Sigmoid colon (tissue), 7 donors: Measurements from ENCODE around the gene SUB1. TPM values are rescaled to one million over a fixed set of nuclear protein-coding genes. Genes with fewer than 3 reads are reported as not detected.
"Not testable (repeated sequence)": the region's sequence is repeated elsewhere in the genome, so short reads cannot be mapped to it uniquely, and the experiment has no call there.

Experiments used
- DNase-seq: peaks from one replicate; pipeline ENCODE4 v3.0.0-alpha.2; 2019
- H3K27ac ChIP-seq, 4 donors: fragments of 200-600 bp; sonication (generic); one replicate each; pipeline ENCODE4 v1.5.1; 2016 to 2019; ENCODE audit warnings: mild to moderate bottlenecking in 1 of 4
- H3K27me3 ChIP-seq, 3 donors: fragments of 200-600 bp; sonication (generic); one replicate each; pipeline ENCODE4 v1.5.1; 2019; ENCODE audit warnings: mild to moderate bottlenecking in 1 of 3
- H3K36me3 ChIP-seq, 4 donors: fragments of 200-600 bp; sonication (generic); one replicate each; pipeline ENCODE4 v1.5.1; 2016 to 2019
- H3K4me1 ChIP-seq, 4 donors: fragments of 200-600 bp; sonication (generic); one replicate each; pipeline ENCODE4 v1.5.1; 2017 to 2019
- H3K4me3 ChIP-seq, 4 donors: fragments of 200-600 bp; sonication (generic); one replicate each; pipeline ENCODE4 v1.5.1; 2017 to 2019; ENCODE audit warnings: mild to moderate bottlenecking in 2 of 4, moderate library complexity in 1 of 4
- H3K9me3 ChIP-seq, 4 donors: fragments of 200-600 bp in 3 of 4; sonication (generic) in 3 of 4; one replicate each; pipeline versions ENCODE4 v1.5.1 to v1.6.1; 2013 to 2019
- EP300 ChIP-seq, 4 donors: sonication (generic); formaldehyde crosslinking; IDR thresholded peaks; one replicate each; pipeline ENCODE4 v1.6.1; 2017; ENCODE audit warnings: antibody characterized with exemption in 4 of 4
- POLR2A ChIP-seq, 2 donors: fragments of 450-650 bp; IDR thresholded peaks; one replicate each; pipeline ENCODE4 v1.6.1; 2016; ENCODE audit warnings: antibody characterized with exemption in 2 of 2, mild to moderate bottlenecking in 2 of 2, moderate library complexity in 2 of 2
- POLR2AphosphoS5 ChIP-seq, 4 donors: sonication (generic); formaldehyde crosslinking; IDR thresholded peaks; one replicate each; pipeline ENCODE4 v1.6.1; 2017; ENCODE audit warnings: antibody characterized with exemption in 4 of 4
- WGBS, 2 donors: extraction: QIAGEN DNeasy Blood & Tissue Kit; methylation state at CpG; one replicate each; pipeline ENCODE4 v1.1.7; 2013; 5-methylcytosine and 5-hydroxymethylcytosine counted together
- intact Hi-C: fragments of 100-400 bp; cut with DNase I; formaldehyde crosslinking; loops from one replicate; pipeline ENCODE4 v1.15.1; 2023
- polyA plus RNA-seq, 3 donors: library from polyadenylated mRNA; stranded (reverse); fragments of 200-250 nt; gene quantifications; one replicate each; pipeline ENCODE4 v1.2.3, GENCODE V29; 2013
- total RNA-seq, 4 donors: library from RNA; depleted of rRNA; stranded (reverse); fragments of >200 nt; gene quantifications; one replicate each; pipeline ENCODE4 v1.1.0, GENCODE V29; 2016
- TF ChIP-seq, protein P1 (sequence below), 4 experiments: fragments of 450-650 bp in 3 of 4; fragments of 200-600 bp in 1 of 4; IDR thresholded peaks; one replicate each; pipeline ENCODE4 v1.5.1; 2016 to 2019; ENCODE audit warnings: antibody characterized with exemption in 4 of 4, mild to moderate bottlenecking in 3 of 4, moderate library complexity in 2 of 4
- donor health status: healthy with polysubstance abuse.
- donor health status: Bipolar disorder and iron deficiency.
- donor health status: healthy.

SUB1 gene
- total and polyA plus RNA-seq, 7 donors: 84.0 to 277 (median 165) TPM

DNA sequence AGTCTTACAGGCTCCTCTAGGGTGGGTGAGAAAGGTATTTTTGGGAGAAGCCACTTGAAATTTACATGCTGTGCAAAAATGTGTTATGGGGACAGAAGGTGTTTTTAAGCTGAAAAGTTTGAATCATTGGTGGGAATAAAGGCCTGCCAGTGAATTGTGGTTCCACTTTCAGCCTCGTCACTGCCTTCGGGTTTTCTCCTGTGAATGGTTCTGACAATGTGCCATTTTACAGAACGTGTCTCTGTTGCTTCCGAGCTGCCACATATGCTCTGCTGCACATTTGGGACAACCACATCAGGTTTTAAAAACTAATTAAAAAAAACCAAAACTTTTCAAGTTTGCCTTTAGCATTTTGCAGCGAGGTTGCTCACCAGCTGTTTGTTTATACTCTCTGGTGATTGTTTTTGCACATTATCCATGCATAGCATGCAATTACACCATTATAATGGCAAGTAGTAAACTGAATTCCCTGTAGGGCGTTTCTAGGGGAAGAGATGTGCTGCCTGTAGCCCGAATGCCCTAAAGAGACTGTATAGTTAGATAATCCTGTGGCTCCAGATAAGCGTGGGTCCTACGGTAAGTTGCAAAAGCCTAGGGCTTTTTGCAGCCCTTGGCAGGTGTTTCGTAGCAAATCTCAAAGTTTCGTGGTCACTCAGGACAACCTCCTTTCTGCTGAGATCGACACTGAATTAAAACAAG, 40.1 kb upstream of the SUB1 start:
- intact Hi-C loops: no loop called here
- H3K27ac ChIP-seq: no peak overlapping the region
- no peaks in the 10 kb centered on the region for H3K27me3 ChIP-seq
- TF ChIP-seq, protein P1, sequence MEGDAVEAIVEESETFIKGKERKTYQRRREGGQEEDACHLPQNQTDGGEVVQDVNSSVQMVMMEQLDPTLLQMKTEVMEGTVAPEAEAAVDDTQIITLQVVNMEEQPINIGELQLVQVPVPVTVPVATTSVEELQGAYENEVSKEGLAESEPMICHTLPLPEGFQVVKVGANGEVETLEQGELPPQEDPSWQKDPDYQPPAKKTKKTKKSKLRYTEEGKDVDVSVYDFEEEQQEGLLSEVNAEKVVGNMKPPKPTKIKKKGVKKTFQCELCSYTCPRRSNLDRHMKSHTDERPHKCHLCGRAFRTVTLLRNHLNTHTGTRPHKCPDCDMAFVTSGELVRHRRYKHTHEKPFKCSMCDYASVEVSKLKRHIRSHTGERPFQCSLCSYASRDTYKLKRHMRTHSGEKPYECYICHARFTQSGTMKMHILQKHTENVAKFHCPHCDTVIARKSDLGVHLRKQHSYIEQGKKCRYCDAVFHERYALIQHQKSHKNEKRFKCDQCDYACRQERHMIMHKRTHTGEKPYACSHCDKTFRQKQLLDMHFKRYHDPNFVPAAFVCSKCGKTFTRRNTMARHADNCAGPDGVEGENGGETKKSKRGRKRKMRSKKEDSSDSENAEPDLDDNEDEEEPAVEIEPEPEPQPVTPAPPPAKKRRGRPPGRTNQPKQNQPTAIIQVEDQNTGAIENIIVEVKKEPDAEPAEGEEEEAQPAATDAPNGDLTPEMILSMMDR (IDR thresholded peaks at IDR 0.05): no peak
- no peak for TF ChIP-seq EP300 (IDR thresholded peaks at IDR 0.05)
- TF ChIP-seq POLR2A (IDR thresholded peaks at IDR 0.05): no peak
- TF ChIP-seq POLR2AphosphoS5 (IDR thresholded peaks at IDR 0.05): no peak
- no peak for DNase-seq
- H3K4me3 ChIP-seq: no peak overlapping the region
- no peaks in the 10 kb centered on the region for H3K36me3 ChIP-seq
- no peaks in the 10 kb centered on the region for H3K4me1 ChIP-seq
- no peaks in the 10 kb centered on the region for H3K9me3 ChIP-seq
- WGBS, 2 donors: 60 to 70% methylated on average over 12 of the region's 12 CpGs

DNA sequence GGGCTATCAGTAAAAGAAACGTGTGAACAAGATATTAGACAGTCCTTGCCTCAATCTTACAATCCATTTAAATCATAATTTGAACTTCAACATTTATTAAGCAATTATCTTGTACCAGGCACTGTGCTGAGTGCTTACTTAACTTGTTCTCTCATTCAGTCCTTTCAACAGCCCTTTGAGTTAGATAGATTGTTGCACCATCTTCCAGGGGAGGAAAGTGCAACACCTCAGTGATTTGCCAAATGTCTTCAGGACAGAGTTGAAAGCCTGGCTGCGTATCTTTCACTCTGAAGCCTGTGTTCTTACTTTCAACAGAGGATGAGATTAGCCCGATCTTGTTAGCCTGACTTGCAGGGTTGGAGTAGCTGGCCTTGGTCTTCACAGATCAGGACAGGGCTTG, 34.2 kb upstream of the SUB1 start:
- 91 to 95% methylated on average over 3 of the region's 3 CpGs for WGBS, 2 donors
- H3K4me3 ChIP-seq: no peak overlapping the region
- no peaks in the 10 kb centered on the region for H3K9me3 ChIP-seq
- H3K27me3 ChIP-seq: no peaks in the 10 kb centered on the region
- TF ChIP-seq POLR2A (IDR thresholded peaks at IDR 0.05) (no peak), EP300 (IDR thresholded peaks at IDR 0.05) (no peak), POLR2AphosphoS5 (IDR thresholded peaks at IDR 0.05) (no peak)
- TF ChIP-seq, protein P1 (IDR thresholded peaks at IDR 0.05): no peak
- H3K36me3 ChIP-seq: no peaks in the 10 kb centered on the region
- no peak overlapping the region for H3K27ac ChIP-seq
- no peak for DNase-seq
- intact Hi-C loops: no loop called here
- H3K4me1 ChIP-seq: no peaks in the 10 kb centered on the region

DNA sequence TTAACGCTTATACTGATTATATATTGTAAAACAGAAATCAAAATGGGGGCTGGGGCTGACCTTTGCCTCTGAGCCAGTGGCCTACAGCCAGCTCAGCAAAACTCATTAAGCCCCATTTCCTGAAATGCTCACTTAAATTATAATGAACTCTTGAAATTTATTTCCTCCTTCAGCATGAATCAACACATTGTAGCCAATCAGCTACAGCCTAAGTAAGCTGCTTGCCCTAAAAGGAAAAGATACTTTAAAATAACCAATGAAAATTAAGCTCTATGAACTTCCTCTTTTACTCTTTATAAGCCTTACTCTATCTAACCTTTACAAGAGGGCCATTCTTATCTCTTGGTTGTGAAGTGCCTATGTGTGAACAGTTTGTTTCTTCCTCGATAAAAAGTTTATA, 33.5 kb upstream of the SUB1 start:
- no peak for DNase-seq
- Histone ChIP-seq H3K36me3 (no peaks in the 10 kb centered on the region), H3K9me3 (no peaks in the 10 kb centered on the region), H3K4me1 (no peaks in the 10 kb centered on the region), H3K4me3 (no peak overlapping the region), H3K27ac (no peak overlapping the region), H3K27me3 (no peaks in the 10 kb centered on the region)
- intact Hi-C loops: no loop called here
- TF ChIP-seq, protein P1 (IDR thresholded peaks at IDR 0.05): no peak
- TF ChIP-seq POLR2A (IDR thresholded peaks at IDR 0.05) (no peak), EP300 (IDR thresholded peaks at IDR 0.05) (no peak), POLR2AphosphoS5 (IDR thresholded peaks at IDR 0.05) (no peak)
- 38 to 75% methylated on average over 2 of the region's 2 CpGs for WGBS, 2 donors

DNA sequence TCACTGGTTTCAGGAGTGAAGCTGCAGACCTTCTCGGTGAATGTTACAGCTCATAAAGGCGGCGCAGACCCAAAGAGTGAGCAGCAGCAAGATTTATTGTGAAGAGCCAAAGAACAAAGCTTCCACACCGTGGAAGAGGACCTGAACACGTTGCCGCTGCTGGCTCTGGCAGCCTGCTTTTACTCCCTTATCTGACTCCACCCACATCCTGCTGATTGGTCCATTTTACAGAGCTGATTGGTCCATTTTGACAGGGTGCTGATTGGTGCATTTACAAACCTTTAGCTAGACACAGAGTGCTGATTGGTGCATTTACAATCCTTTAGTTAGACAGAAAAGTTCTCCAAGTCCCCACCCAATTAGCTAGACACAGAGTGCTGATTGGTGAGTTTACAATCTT, 32.9 kb upstream of the SUB1 start:
- H3K27ac ChIP-seq, H3K36me3 ChIP-seq, H3K9me3 ChIP-seq, DNase-seq, H3K4me3 ChIP-seq, H3K4me1 ChIP-seq, H3K27me3 ChIP-seq, intact Hi-C loops: not testable (repeated sequence)
- 97% methylated on average over 6 of the region's 6 CpGs for WGBS, 2 donors

DNA sequence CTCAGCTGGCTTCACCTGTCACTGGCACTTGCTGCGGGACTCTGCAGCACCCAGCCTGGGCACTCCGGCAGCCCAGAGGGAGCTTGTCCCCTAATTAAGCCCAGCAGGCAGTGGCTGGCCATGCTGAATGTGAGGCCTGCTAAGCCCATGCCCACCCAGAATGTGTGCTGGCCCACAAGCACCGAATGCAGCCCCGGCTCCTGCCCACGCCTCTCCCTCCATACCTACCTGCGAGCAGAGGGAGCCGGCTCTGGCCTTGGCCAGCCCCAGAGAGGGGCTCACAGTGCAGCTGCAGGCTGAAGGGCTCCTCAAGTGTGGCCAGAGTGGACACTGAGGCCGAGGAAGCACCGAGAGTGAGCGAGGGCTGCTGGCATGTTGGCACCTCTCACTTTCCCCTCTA, 32.4 kb upstream of the SUB1 start:
- intact Hi-C loops: no loop called here
- no peak for DNase-seq
- no peaks in the 10 kb centered on the region for H3K36me3 ChIP-seq
- H3K9me3 ChIP-seq: no peaks in the 10 kb centered on the region
- TF ChIP-seq, protein P1 (IDR thresholded peaks at IDR 0.05): no peak
- TF ChIP-seq POLR2AphosphoS5 (IDR thresholded peaks at IDR 0.05): no peak
- no peak for TF ChIP-seq EP300 (IDR thresholded peaks at IDR 0.05)
- TF ChIP-seq POLR2A (IDR thresholded peaks at IDR 0.05): no peak
- no peaks in the 10 kb centered on the region for H3K27me3 ChIP-seq
- H3K4me1 ChIP-seq: no peaks in the 10 kb centered on the region
- WGBS, 2 donors: 97 to 98% methylated on average over 10 of the region's 10 CpGs
- H3K4me3 ChIP-seq: no peak overlapping the region
- H3K27ac ChIP-seq: no peak overlapping the region

DNA sequence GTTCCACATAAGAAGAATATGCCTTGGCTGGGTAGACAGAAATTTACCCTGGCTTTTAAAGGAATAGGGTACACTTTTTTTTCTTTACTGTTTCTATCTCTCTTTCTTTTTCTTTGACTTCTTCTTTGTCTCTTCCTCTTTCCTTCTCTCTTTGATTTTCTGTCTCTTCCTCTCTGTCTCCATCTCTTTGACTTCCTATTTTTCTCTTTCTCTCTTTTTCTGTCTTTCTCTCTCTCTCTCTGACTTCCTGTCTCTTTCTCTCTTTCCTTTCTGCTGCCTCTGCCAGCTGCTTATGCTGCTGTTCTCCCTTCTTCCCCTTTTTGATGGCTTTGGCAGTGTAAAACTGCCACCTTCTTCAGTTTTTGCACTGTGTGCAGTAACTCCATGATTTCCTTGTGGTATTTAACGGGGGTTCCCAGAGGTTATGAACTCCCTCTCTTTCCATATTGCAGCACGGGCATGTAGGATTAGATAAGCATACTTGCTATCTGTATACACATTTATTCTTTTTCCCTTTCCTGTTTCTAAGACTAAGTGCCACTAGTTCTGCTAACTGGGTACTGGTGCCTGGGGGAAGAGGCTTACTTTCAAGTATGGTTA, 31.1 kb upstream of the SUB1 start:
- H3K4me3 ChIP-seq, H3K4me1 ChIP-seq, DNase-seq, H3K36me3 ChIP-seq, intact Hi-C loops, H3K27ac ChIP-seq, H3K27me3 ChIP-seq, H3K9me3 ChIP-seq: not testable (repeated sequence)
- WGBS, 2 donors: 59 to 80% methylated on average over 2 of the region's 2 CpGs

DNA sequence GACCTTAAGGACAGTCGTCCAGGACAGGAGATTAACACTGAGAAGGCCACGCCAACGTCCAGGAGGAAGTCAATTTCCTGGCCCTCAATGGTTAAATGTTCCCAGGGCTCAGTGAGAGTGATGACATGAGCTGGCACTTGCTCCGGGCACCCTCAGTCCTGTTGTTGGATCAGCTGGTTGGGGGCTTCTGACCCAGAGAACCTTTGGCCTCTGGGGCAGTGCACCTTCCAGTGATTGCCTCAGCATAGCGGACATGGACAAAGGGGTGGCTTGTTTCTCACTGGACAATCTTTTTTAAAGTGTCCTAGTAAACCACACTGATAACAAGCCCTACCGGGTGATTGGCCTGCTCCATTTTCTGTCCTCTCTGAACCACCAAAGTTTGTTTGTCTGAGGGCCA, 28.8 kb upstream of the SUB1 start:
- H3K27ac ChIP-seq, H3K9me3 ChIP-seq, H3K4me1 ChIP-seq, H3K27me3 ChIP-seq, DNase-seq, intact Hi-C loops, H3K4me3 ChIP-seq, H3K36me3 ChIP-seq: not testable (repeated sequence)
- WGBS, 2 donors: 87 to 89% methylated on average over 6 of the region's 6 CpGs
